ENCODE data around the gene RWDD4.
"Not testable (repeated sequence)": the region's sequence is repeated elsewhere in the genome, so short reads cannot be mapped to it uniquely, and the experiment has no call there.

Gene RWDD4

GRCh38 chr4:183635321-183635720, 23.7 kb downstream of the RWDD4 start:
- DNase-seq: no peak

- no peak for DNase-seq
Observed at GRCh38 chr4:183633476-183634400, 25.2 kb downstream of the RWDD4 start.

- no peak for DNase-seq
Observed at GRCh38 chr4:183632689-183633088, 26.3 kb downstream of the RWDD4 start.

- DNase-seq: no peak
Observed at GRCh38 chr4:183631577-183632198, 27.3 kb downstream of the RWDD4 start.

GRCh38 chr4:183627979-183628588, 30.9 kb downstream of the RWDD4 start:
- no peak for DNase-seq

- DNase-seq: not testable (repeated sequence)
Observed at GRCh38 chr4:183627286-183627685, 31.7 kb downstream of the RWDD4 start.

GRCh38 chr4:183626168-183626567, 32.8 kb downstream of the RWDD4 start:
- no peak for DNase-seq

GRCh38 chr4:183624548-183624947, 34.4 kb downstream of the RWDD4 start:
- no peak for DNase-seq

- DNase-seq: no peak
Observed at GRCh38 chr4:183621875-183622274, 37.1 kb downstream of the RWDD4 start.

- DNase-seq: no peak
Observed at GRCh38 chr4:183620421-183620820, 38.6 kb downstream of the RWDD4 start.

GRCh38 chr4:183618681-183619080, 40.3 kb downstream of the RWDD4 start:
- no peak for DNase-seq

- no peak for DNase-seq
Observed at GRCh38 chr4:183617075-183617474, 41.9 kb downstream of the RWDD4 start.

GRCh38 chr4:183612329-183613250, 46.4 kb downstream of the RWDD4 start:
- no peak for DNase-seq

GRCh38 chr4:183611210-183611830, 47.7 kb downstream of the RWDD4 start:
- no peak for DNase-seq

- DNase-seq: no peak
Observed at GRCh38 chr4:183610613-183611012, 48.4 kb downstream of the RWDD4 start.

- DNase-seq: no peak
Observed at GRCh38 chr4:183610033-183610432, 49.0 kb downstream of the RWDD4 start.

- DNase-seq: no peak
Observed at GRCh38 chr4:183609151-183609550, 49.8 kb downstream of the RWDD4 start.

- no peak for DNase-seq
Observed at GRCh38 chr4:183607894-183608293, 51.1 kb downstream of the RWDD4 start.

- DNase-seq: no peak
Observed at GRCh38 chr4:183602557-183603027, 56.4 kb downstream of the RWDD4 start.

GRCh38 chr4:183601381-183601780, 57.6 kb downstream of the RWDD4 start:
- no peak for DNase-seq

GRCh38 chr4:183600189-183600685, 58.7 kb downstream of the RWDD4 start:
- no peak for DNase-seq

GRCh38 chr4:183599690-183600089, 59.3 kb downstream of the RWDD4 start:
- DNase-seq: no peak
